Thyroid gland (tissue), 4 donors: Measurements from ENCODE around the gene HSPA12A. TPM values are rescaled to one million over a fixed set of nuclear protein-coding genes. Genes with fewer than 3 reads are reported as not detected.

Experiments
- DNase-seq, 2 donors: peaks; one replicate each; pipeline ENCODE4 v3.0.0-alpha.2; 2019
- H3K27ac ChIP-seq, 3 donors: fragments of 200-600 bp; sonication (generic); 1 replicate in 2 of 3; 2 replicates in 1 of 3; pipeline ENCODE4 v1.5.1; 2016 to 2019; ENCODE audit warnings: mild to moderate bottlenecking in 1 of 3, moderate library complexity in 1 of 3
- H3K27me3 ChIP-seq: fragments of 200-600 bp; sonication (generic); one replicate; pipeline ENCODE4 v1.5.1; 2019
- H3K36me3 ChIP-seq, 2 donors: fragments of 200-600 bp; sonication (generic); one replicate each; pipeline ENCODE4 v1.5.1; 2016 to 2019
- H3K4me1 ChIP-seq, 2 donors: fragments of 200-600 bp; sonication (generic); one replicate each; pipeline ENCODE4 v1.5.1; 2017 to 2019
- H3K4me3 ChIP-seq, 3 donors: fragments of 200-600 bp; sonication (generic); replicated peaks in 1 of 3; 1 replicate in 2 of 3; 2 replicates in 1 of 3; pipeline ENCODE4 v1.5.1; 2016; ENCODE audit warnings: mild to moderate bottlenecking in 1 of 3
- H3K9me3 ChIP-seq: fragments of 200-600 bp; sonication (generic); one replicate; pipeline ENCODE4 v1.5.1; 2017
- POLR2A ChIP-seq, 2 donors: fragments of 450-650 bp; IDR thresholded peaks; one replicate each; pipeline ENCODE4 v1.6.1; 2017; ENCODE audit warnings: antibody characterized with exemption in 2 of 2, mild to moderate bottlenecking in 2 of 2, moderate library complexity in 1 of 2
- WGBS, 2 donors: methylation state at CpG; one replicate each; pipeline ENCODE4 v1.1.5; 2017; 5-methylcytosine and 5-hydroxymethylcytosine counted together
- intact Hi-C: fragments of 100-400 bp; cut with DNase I; formaldehyde crosslinking; loops from one replicate; pipeline ENCODE4 v1.15.1; 2023
- total RNA-seq, 4 donors: library from RNA; depleted of rRNA; stranded (reverse); fragments of >200 nt; gene quantifications; one replicate each; pipeline ENCODE4 v1.2.3, GENCODE V29; 2016
- TF ChIP-seq, protein P1 (sequence below), 6 experiments: fragments of 200-600 bp in 3 of 6; fragments of 450-650 bp in 3 of 6; sonication (generic) in 3 of 6; IDR thresholded peaks; one replicate each; pipeline ENCODE4 v1.5.1; 2016 to 2019; ENCODE audit warnings: antibody characterized with exemption in 6 of 6, mild to moderate bottlenecking in 2 of 6, inconsistent platforms in 1 of 6, moderate library complexity in 1 of 6

The HSPA12A gene
- total RNA-seq, 4 donors from 2014 or later, result 22.6 to 37.3 (median 34.6) TPM

GRCh38 chr10:116761883-116762282 lies 19.5 kb upstream of the HSPA12A start:
- Histone ChIP-seq H3K9me3 (no peaks in the 10 kb centered on the region), H3K36me3 (no peaks in the 10 kb centered on the region), H3K4me1 (peaks cover 0 to 12% of the 10 kb centered on the region in 2 donors), H3K27ac (no peak overlapping the region), H3K4me3 (no peak overlapping the region), H3K27me3 (no peaks in the 10 kb centered on the region)
- no peak for DNase-seq
- 74 to 91% methylated on average over 5 of the region's 5 CpGs for WGBS, 2 donors
- TF ChIP-seq, protein P1, sequence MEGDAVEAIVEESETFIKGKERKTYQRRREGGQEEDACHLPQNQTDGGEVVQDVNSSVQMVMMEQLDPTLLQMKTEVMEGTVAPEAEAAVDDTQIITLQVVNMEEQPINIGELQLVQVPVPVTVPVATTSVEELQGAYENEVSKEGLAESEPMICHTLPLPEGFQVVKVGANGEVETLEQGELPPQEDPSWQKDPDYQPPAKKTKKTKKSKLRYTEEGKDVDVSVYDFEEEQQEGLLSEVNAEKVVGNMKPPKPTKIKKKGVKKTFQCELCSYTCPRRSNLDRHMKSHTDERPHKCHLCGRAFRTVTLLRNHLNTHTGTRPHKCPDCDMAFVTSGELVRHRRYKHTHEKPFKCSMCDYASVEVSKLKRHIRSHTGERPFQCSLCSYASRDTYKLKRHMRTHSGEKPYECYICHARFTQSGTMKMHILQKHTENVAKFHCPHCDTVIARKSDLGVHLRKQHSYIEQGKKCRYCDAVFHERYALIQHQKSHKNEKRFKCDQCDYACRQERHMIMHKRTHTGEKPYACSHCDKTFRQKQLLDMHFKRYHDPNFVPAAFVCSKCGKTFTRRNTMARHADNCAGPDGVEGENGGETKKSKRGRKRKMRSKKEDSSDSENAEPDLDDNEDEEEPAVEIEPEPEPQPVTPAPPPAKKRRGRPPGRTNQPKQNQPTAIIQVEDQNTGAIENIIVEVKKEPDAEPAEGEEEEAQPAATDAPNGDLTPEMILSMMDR (IDR thresholded peaks at IDR 0.05), result no peak
- no peak for TF ChIP-seq POLR2A (IDR thresholded peaks at IDR 0.05)
- intact Hi-C loops, result no loop called here

DNA sequence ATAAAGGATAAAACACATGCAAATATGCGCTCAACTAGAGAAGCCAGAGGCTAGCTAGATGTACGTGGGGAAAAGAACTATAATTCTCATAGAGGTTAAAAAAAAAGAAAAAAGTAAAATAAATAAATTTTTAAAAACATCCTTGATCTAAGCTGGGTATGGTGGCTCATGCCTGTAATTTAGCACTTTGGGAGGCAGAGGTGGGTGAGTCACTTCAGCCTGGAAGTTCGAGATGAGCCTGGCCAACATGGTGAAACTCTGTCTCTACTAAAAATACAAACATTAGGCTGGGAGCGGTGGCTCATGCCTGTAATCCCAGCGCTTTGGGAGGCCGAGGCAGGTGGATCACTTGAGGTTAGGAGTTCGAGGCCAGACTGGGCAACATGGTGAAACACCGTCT lies 18.6 kb upstream of the HSPA12A start:
- intact Hi-C loops, result no loop called here
- no peaks in the 10 kb centered on the region for H3K27me3 ChIP-seq
- H3K36me3 ChIP-seq, result no peaks in the 10 kb centered on the region
- 76 to 82% methylated on average over 8 of the region's 8 CpGs for WGBS, 2 donors
- H3K4me1 ChIP-seq, result peaks cover 2 to 19% of the 10 kb centered on the region in 2 donors
- H3K4me3 ChIP-seq, result no peak overlapping the region
- no peak for DNase-seq
- H3K9me3 ChIP-seq, result no peaks in the 10 kb centered on the region
- no peak overlapping the region for H3K27ac ChIP-seq
- TF ChIP-seq POLR2A (IDR thresholded peaks at IDR 0.05), result no peak
- TF ChIP-seq, protein P1 (IDR thresholded peaks at IDR 0.05), result no peak

DNA sequence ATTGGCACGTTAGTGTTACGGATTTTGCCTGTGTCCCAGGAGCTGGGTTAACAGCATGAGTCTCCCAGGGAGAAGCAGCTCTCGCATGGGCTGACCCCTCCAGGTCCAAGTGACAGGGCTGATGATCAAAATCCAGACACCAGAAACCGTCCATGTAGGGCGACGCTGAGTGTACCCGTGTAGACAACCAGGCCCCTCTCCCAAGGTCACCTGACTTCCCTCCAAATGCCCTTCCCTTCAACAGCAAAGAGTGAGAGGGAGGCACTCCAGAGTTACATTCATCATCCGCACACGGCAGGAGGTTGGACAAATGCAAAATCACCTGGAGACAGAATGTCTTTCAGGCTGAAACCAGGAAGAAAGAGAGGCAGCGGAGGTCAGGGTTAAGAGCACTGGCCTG lies 14.9 kb upstream of the HSPA12A start:
- Histone ChIP-seq H3K9me3 (no peaks in the 10 kb centered on the region), H3K27me3 (no peaks in the 10 kb centered on the region), H3K4me1 (peaks cover 10 to 46% of the 10 kb centered on the region in 2 donors), H3K36me3 (no peaks in the 10 kb centered on the region), H3K4me3 (no peak overlapping the region), H3K27ac (peak overlapping the region; percentile 73 to 87 (median 81))
- TF ChIP-seq POLR2A (IDR thresholded peaks at IDR 0.05), result no peak
- TF ChIP-seq, protein P1 (IDR thresholded peaks at IDR 0.05), result no peak
- no peak for DNase-seq
- intact Hi-C loops, result no loop called here
- 89 to 92% methylated on average over 10 of the region's 10 CpGs for WGBS, 2 donors

GRCh38 chr10:116756277-116756676 lies 13.9 kb upstream of the HSPA12A start:
- peaks cover 10 to 42% of the 10 kb centered on the region in 2 donors for H3K4me1 ChIP-seq
- no peaks in the 10 kb centered on the region for H3K27me3 ChIP-seq
- no peak overlapping the region for H3K4me3 ChIP-seq
- 9 to 14% methylated on average over 8 of the region's 8 CpGs for WGBS, 2 donors
- DNase-seq, result peak; percentile 75 to 84
- no peaks in the 10 kb centered on the region for H3K36me3 ChIP-seq
- intact Hi-C loops, result no loop called here
- TF ChIP-seq, protein P1 (IDR thresholded peaks at IDR 0.05), result no peak
- TF ChIP-seq POLR2A (IDR thresholded peaks at IDR 0.05), result peak in 1 of 2 donors; percentile 32
- H3K27ac ChIP-seq, result peak overlapping the region; percentile 73 to 87 (median 81)
- H3K9me3 ChIP-seq, result no peaks in the 10 kb centered on the region

GRCh38 chr10:116753759-116754158 lies 11.4 kb upstream of the HSPA12A start:
- Histone ChIP-seq H3K4me1 (peaks cover 10 to 42% of the 10 kb centered on the region in 2 donors), H3K27ac (peak overlapping the region; percentile 80 to 87 (median 86))
- TF ChIP-seq POLR2A (IDR thresholded peaks at IDR 0.05), result peak in 1 of 2 donors; percentile 21
- TF ChIP-seq, protein P1 (IDR thresholded peaks at IDR 0.05), result no peak

More at GRCh38 chr10:116753759-116754158, 11.4 kb upstream of the HSPA12A start:
- Histone ChIP-seq H3K9me3 (no peaks in the 10 kb centered on the region), H3K27me3 (no peaks in the 10 kb centered on the region), H3K4me3 (no peak overlapping the region), H3K36me3 (no peaks in the 10 kb centered on the region)
- DNase-seq, result peak; percentile 96 to 97
- intact Hi-C loops, result no loop called here
- 31% methylated on average over 8 of the region's 8 CpGs for WGBS, 2 donors
